KOPT-K1 (cell line): ENCODE results near the gene TRAPPC3L.

ENCODE experiments used
- H3K27ac ChIP-seq: fragments of 200-600 bp; sonication (generic); 2 replicates; pipeline ENCODE4 v1.5.1; 2016; ENCODE audit warnings: antibody characterized with exemption, mild to moderate bottlenecking, low read depth, low read length; ENCODE audit not compliant: poor library complexity, severe bottlenecking
- H3K36me3 ChIP-seq: fragments of 200-600 bp; sonication (generic); 2 replicates; pipeline ENCODE4 v1.5.1; 2017; ENCODE audit warnings: antibody characterized with exemption, mild to moderate bottlenecking, low read length, moderate library complexity; ENCODE audit not compliant: insufficient read depth
- H3K9me3 ChIP-seq: fragments of 200-600 bp; sonication (generic); 2 replicates; pipeline ENCODE4 v1.5.1; 2017; ENCODE audit warnings: antibody characterized with exemption, low read length, mild to moderate bottlenecking; ENCODE audit not compliant: insufficient read depth, poor library complexity, severe bottlenecking

The TRAPPC3L gene

GRCh38 chr6:116564921-116565872 is 19.7 kb upstream of the TRAPPC3L start:
- H3K9me3 ChIP-seq, result peaks cover 4% of the 10 kb centered on the region
- no peak overlapping the region for H3K27ac ChIP-seq
- no peaks in the 10 kb centered on the region for H3K36me3 ChIP-seq

GRCh38 chr6:116564311-116564710 is 18.8 kb upstream of the TRAPPC3L start:
- H3K36me3 ChIP-seq, result no peaks in the 10 kb centered on the region
- no peak overlapping the region for H3K27ac ChIP-seq
- H3K9me3 ChIP-seq, result peaks cover 4% of the 10 kb centered on the region

- Histone ChIP-seq H3K27ac (no peak overlapping the region), H3K36me3 (no peaks in the 10 kb centered on the region), H3K9me3 (peaks cover 4% of the 10 kb centered on the region)
These were observed 18.3 kb upstream of the TRAPPC3L start for GRCh38 chr6:116563830-116564229.

- Histone ChIP-seq H3K9me3 (peaks cover 4% of the 10 kb centered on the region), H3K36me3 (no peaks in the 10 kb centered on the region), H3K27ac (no peak overlapping the region)
These were observed 17.1 kb upstream of the TRAPPC3L start for GRCh38 chr6:116562614-116563013.

- Histone ChIP-seq H3K36me3 (no peaks in the 10 kb centered on the region), H3K27ac (no peak overlapping the region), H3K9me3 (peaks cover 1% of the 10 kb centered on the region)
These were observed 16.5 kb upstream of the TRAPPC3L start for GRCh38 chr6:116562019-116562403.

DNA sequence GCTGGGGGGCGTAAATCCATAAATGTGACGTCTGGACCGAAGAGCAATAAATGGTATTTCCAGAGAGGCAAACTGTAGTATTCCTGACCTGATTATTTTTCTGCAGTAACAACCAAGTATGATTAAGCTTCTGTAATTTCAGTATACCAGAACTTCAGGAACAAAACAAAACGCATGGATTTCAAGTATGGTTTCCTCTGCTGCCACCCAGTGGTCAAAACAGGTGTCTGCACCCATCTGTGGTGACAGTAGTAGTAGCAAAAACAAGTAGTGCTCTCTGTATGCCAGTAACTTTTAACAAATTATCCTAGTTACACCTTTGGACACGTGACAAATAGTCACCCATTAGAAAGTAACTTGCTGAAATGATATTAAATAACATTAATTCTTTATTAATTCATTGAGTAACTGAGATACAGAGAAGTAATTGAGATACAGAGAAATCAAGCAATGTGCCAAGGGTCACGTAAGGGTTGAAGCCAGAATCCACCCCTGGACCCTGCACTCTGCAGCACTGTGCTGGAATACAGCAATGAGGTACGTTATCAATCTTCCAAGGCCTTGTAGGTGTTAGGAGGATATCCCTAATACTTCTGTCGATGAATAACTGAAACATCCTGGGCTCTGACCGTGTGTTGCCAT is 16.0 kb upstream of the TRAPPC3L start:
- Histone ChIP-seq H3K27ac (no peak overlapping the region), H3K9me3 (no peaks in the 10 kb centered on the region), H3K36me3 (no peaks in the 10 kb centered on the region)

DNA sequence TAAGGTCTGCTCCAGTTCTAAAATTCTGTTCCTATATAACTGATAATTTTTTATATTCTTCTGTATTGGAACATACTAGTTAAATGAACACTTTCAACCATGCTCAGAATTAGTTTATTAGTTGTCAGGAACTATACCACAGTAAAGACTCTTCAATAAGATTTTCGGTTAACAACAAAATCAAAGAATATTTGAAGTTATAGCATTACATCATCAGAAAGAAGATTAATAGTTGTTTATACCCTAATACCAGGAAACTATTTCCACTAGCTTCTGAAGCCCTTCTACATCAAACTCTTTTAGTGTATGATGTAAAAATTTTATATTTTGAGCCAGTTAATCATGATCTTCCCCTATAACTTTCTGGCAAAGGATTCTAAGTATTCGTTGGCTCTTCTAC is 14.6 kb upstream of the TRAPPC3L start:
- H3K9me3 ChIP-seq, result no peaks in the 10 kb centered on the region
- no peaks in the 10 kb centered on the region for H3K36me3 ChIP-seq
- H3K27ac ChIP-seq, result no peak overlapping the region

DNA sequence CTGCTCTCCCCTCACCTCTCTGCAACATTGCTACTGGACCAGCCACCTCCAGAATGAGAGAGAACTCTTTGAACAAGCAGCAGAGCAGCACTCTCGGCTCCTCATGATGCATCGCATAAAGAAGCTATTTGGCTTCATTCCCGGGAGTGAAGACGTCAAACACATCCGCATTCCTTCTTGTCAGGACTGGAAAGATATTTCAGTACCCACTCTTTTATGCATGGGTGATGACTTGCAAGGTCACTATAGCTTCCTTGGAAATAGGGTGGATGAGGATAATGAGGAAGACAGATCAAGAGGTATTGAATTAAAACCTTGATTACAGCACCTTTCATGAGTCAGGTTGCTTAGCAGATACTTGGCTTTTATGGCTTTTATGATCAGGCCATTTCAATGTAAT is 12.4 kb upstream of the TRAPPC3L start:
- no peaks in the 10 kb centered on the region for H3K9me3 ChIP-seq
- H3K36me3 ChIP-seq, result no peaks in the 10 kb centered on the region
- no peak overlapping the region for H3K27ac ChIP-seq

DNA sequence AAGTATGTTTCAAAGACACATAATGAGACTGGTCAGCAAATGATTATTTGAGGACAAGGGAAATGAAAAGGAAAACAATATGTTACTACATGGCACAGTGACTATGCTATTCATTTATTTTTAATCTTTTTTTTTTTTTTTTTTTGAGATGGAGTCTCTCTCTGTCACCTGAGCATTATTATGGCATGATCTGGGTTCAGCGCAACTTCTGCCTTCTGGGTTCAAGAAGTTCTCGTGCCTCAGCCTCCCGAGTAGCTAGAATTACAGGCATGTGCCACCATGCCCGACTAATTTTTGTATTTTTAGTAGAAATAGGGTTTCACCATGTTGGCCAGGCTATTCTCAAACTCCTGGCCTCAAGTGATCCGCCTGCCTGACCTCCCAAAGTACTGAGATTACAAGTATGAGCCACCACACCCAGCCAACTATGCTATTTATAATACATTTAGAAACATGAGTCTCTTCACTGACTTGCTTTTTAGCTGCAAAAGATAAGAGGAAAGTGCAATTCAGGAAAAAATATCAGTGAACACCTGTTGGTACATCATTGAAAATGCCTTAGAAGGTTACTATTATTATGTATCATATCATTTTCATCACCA is 11.4 kb upstream of the TRAPPC3L start:
- Histone ChIP-seq H3K27ac (no peak overlapping the region), H3K36me3 (no peaks in the 10 kb centered on the region), H3K9me3 (no peaks in the 10 kb centered on the region)

DNA sequence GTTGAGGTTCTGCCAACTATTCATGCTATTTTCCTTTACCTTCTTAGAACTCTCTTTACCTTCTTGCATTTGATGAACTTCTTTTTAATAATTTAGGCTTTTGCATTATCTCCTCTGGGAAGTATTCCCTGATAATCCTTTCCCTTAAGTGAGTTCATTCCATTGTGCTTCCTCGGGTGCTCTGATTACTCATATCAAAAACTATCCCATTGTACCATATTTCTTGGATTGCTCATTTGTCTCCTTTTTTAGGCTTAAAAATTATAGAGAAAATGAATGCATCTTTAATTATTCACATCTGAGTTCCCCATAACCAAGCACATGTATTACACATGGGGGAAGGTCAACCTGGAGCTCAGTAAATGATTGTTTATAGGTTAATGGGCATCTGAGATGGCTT is 10.6 kb upstream of the TRAPPC3L start:
- Histone ChIP-seq H3K27ac (no peak overlapping the region), H3K36me3 (no peaks in the 10 kb centered on the region), H3K9me3 (no peaks in the 10 kb centered on the region)

GRCh38 chr6:116553451-116553850 is 8.0 kb upstream of the TRAPPC3L start, which contains the start of gene CALHM4:
Gene CALHM4, plus strand, starts transcription at chr6:116553751. Its CDS starts 43 bp downstream, at chr6:116553794.
- no peak within 1 kb of the TSS for H3K27ac ChIP-seq
- H3K36me3 ChIP-seq, result no peaks in the 10 kb centered on the region

DNA sequence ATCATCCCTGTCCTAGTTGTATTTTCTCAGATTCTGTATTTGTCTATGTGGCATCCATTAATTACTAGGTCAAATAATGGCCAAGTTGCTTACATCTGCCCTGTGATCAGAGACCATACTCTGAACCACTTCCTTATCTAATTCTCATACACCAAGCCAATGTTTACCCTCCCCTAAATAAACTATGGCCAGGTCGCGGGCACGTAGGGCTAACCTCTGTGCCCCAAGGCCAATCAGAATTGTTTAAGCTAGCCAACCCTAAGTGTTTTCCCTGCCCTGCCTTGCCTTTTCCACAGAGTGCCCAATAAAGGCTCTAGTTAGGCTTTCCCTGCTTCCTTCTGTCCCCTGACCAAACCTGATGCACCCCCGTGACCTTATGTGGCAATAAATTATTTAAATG is 5.3 kb upstream of the TRAPPC3L start:
- no peaks in the 10 kb centered on the region for H3K9me3 ChIP-seq
- H3K36me3 ChIP-seq, result no peaks in the 10 kb centered on the region
- no peak overlapping the region for H3K27ac ChIP-seq

More at GRCh38 chr6:116553451-116553850, 8.0 kb upstream of the TRAPPC3L start, which contains the start of gene CALHM4:
- no peaks in the 10 kb centered on the region for H3K9me3 ChIP-seq

- Histone ChIP-seq H3K27ac (no peak overlapping the region), H3K9me3 (no peaks in the 10 kb centered on the region), H3K36me3 (no peaks in the 10 kb centered on the region)
These were observed 1.9 kb upstream of the TRAPPC3L start for GRCh38 chr6:116547358-116547757.

DNA sequence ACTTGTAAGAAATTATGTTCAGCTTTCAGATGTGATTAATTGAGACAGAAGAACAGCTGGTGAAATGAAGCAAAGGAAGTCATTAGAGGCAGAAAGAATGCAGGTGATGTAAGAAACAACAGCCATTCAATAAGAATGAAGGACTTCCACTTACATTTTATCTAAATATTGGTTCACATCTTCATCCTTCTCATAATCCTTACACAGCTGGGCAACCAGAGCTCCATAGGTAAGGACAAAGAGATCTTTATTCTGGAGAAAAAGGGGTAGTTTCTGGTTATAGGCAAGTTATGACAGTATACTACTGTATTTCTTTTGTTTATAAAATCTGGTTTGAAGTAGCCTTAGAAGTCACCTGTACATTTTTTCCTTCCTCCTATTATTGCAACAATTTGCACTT is 2.3 kb downstream of the TRAPPC3L start:
- H3K36me3 ChIP-seq, result no peaks in the 10 kb centered on the region
- H3K9me3 ChIP-seq, result no peaks in the 10 kb centered on the region
- H3K27ac ChIP-seq, result no peak overlapping the region

DNA sequence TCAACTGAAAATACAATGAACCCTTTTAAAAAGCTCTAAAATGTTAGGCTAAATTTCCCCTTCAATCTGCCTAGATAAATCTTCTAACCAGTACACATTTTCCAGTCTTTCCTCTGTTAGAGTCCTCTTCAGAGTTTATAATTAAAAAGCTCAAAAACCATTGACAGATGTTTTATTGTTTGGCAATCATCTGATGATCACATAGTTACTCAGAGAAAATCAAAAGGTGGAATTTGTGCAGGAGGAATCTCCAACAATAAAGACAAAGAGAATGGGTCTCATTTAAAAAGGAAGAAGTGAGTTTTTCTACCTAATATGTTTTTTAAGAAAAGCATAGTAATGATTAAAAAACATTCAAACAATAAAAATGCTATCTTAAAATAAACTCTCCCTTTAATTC is 3.1 kb downstream of the TRAPPC3L start:
- H3K36me3 ChIP-seq, result no peaks in the 10 kb centered on the region

More for the DNA sequence above, 3.1 kb downstream of the TRAPPC3L start:
- Histone ChIP-seq H3K9me3 (no peaks in the 10 kb centered on the region), H3K27ac (no peak overlapping the region)
